Measurements from ENCODE around the gene CHD1. TPM values are rescaled to one million over a fixed set of nuclear protein-coding genes. Genes with fewer than 3 reads are reported as not detected.
A peak's percentile ranks its signal among the peaks of the same experiment; 100 is the strongest.

The CHD1 gene
- total RNA-seq, 1 donor from 2014 or later = 39.0 TPM

DNA sequence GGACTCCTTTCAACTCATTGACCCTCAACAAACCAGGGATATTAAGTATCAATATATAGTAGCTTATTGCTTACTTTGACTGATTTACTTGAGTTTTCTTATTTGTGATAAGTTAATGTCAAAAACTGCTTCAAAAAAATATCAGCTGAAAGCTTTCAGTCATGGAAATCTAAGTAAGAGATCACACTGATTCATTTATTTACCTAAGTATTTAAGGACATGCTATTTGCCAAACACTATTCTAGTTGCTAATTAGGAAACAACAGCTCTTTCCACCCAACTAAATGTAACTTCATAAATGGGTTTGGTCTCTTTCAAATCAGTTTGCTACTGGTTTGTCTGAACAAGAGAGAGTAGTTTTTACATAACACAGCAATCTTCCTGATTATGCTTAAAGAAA is 48.2 kb downstream of the CHD1 start:
- H3K27me3 ChIP-seq (ENCODE audit: insufficient read depth, low read length) = no peaks in the 10 kb centered on the region
- H2AFZ ChIP-seq (ENCODE audit: low read depth, low read length) = no peak overlapping the region
- no peak overlapping the region for H3K9ac ChIP-seq (ENCODE audit: low read length)
- FAIRE-seq (no peak), DNase-seq (ENCODE audit: low read depth) (peak; percentile 2)
- H4K20me1 ChIP-seq (ENCODE audit: insufficient read depth, low read length) = peaks cover 9% of the 10 kb centered on the region
- H3K4me3 ChIP-seq (ENCODE audit: insufficient read depth, low read depth, low read length) = no peak overlapping the region
- peak overlapping the region; percentile 41 for H3K27ac Mint-ChIP-seq (ENCODE audit: unreplicated experiment)
- H3K4me3 Mint-ChIP-seq (ENCODE audit: unreplicated experiment) = no peak overlapping the region
- H3K4me1 Mint-ChIP-seq (ENCODE audit: low read depth, unreplicated experiment) = peaks cover 7% of the 10 kb centered on the region
- peak overlapping the region; percentile 25 for H3K4me2 ChIP-seq (ENCODE audit: low read length)
- peaks cover 8% of the 10 kb centered on the region for H3K36me3 Mint-ChIP-seq (ENCODE audit: low read depth, unreplicated experiment)
- H3K36me3 ChIP-seq (ENCODE audit: insufficient read depth, low read length) = peaks cover 28% of the 10 kb centered on the region
- peaks cover 7% of the 10 kb centered on the region for H3K4me1 ChIP-seq (ENCODE audit: insufficient read depth, low read length)
- H3K27ac ChIP-seq (ENCODE audit: low read depth, low read length) = peak overlapping the region; percentile 42
- no peaks in the 10 kb centered on the region for H3K9me3 Mint-ChIP-seq (ENCODE audit: unreplicated experiment)
- no peaks in the 10 kb centered on the region for H3K9me3 ChIP-seq (ENCODE audit: insufficient read depth, low read depth, low read length)
- no peaks in the 10 kb centered on the region for H3K27me3 Mint-ChIP-seq (ENCODE audit: low read depth, unreplicated experiment)
- peaks cover 15% of the 10 kb centered on the region for H3K79me2 ChIP-seq (ENCODE audit: insufficient read depth, low read length)
- TF ChIP-seq, protein P1, sequence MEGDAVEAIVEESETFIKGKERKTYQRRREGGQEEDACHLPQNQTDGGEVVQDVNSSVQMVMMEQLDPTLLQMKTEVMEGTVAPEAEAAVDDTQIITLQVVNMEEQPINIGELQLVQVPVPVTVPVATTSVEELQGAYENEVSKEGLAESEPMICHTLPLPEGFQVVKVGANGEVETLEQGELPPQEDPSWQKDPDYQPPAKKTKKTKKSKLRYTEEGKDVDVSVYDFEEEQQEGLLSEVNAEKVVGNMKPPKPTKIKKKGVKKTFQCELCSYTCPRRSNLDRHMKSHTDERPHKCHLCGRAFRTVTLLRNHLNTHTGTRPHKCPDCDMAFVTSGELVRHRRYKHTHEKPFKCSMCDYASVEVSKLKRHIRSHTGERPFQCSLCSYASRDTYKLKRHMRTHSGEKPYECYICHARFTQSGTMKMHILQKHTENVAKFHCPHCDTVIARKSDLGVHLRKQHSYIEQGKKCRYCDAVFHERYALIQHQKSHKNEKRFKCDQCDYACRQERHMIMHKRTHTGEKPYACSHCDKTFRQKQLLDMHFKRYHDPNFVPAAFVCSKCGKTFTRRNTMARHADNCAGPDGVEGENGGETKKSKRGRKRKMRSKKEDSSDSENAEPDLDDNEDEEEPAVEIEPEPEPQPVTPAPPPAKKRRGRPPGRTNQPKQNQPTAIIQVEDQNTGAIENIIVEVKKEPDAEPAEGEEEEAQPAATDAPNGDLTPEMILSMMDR (IDR thresholded peaks at IDR 0.05; ENCODE audit: insufficient read depth, low read depth, low read length) = no peak
- no peak for TF ChIP-seq EZH2 (IDR thresholded peaks at IDR 0.05; ENCODE audit: insufficient read depth, low read length)

DNA sequence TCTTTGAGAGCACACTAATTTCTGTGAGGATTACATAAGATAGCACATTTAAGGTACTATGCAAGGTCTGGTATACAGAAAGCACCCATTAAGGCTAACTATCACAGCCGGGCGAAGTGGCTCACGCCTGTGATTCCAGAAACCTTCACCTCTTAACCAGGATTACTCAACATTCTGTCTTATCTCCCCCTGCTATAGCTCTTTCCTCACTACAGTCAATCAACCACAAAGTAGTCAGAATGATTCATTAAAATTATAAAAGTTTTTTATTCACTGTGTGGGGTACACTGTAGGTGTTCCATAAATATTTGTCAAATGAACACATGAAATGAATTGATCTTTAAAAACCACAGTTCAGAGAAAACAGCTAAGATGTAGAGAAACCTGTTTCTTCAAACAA is 48.7 kb downstream of the CHD1 start:
- TF ChIP-seq EZH2 (IDR thresholded peaks at IDR 0.05; ENCODE audit: insufficient read depth, low read length) = no peak
- TF ChIP-seq, protein P1 (IDR thresholded peaks at IDR 0.05; ENCODE audit: insufficient read depth, low read depth, low read length) = no peak
- no peak overlapping the region for H3K4me3 Mint-ChIP-seq (ENCODE audit: unreplicated experiment)
- H3K36me3 ChIP-seq (ENCODE audit: insufficient read depth, low read length) = peaks cover 27% of the 10 kb centered on the region
- H3K27me3 Mint-ChIP-seq (ENCODE audit: low read depth, unreplicated experiment) = no peaks in the 10 kb centered on the region
- no peaks in the 10 kb centered on the region for H3K9me3 Mint-ChIP-seq (ENCODE audit: unreplicated experiment)
- H3K27ac Mint-ChIP-seq (ENCODE audit: unreplicated experiment) = no peak overlapping the region
- no peaks in the 10 kb centered on the region for H3K27me3 ChIP-seq (ENCODE audit: insufficient read depth, low read length)
- no peaks in the 10 kb centered on the region for H3K9me3 ChIP-seq (ENCODE audit: insufficient read depth, low read depth, low read length)
- peak overlapping the region; percentile 25 for H3K4me2 ChIP-seq (ENCODE audit: low read length)
- peaks cover 15% of the 10 kb centered on the region for H3K79me2 ChIP-seq (ENCODE audit: insufficient read depth, low read length)
- peaks cover 7% of the 10 kb centered on the region for H3K4me1 ChIP-seq (ENCODE audit: insufficient read depth, low read length)
- H3K36me3 Mint-ChIP-seq (ENCODE audit: low read depth, unreplicated experiment) = peaks cover 8% of the 10 kb centered on the region
- peaks cover 9% of the 10 kb centered on the region for H4K20me1 ChIP-seq (ENCODE audit: insufficient read depth, low read length)
- peaks cover 7% of the 10 kb centered on the region for H3K4me1 Mint-ChIP-seq (ENCODE audit: low read depth, unreplicated experiment)
- no peak overlapping the region for H2AFZ ChIP-seq (ENCODE audit: low read depth, low read length)
- H3K4me3 ChIP-seq (ENCODE audit: insufficient read depth, low read depth, low read length) = no peak overlapping the region
- H3K27ac ChIP-seq (ENCODE audit: low read depth, low read length) = peak overlapping the region; percentile 42
- DNase-seq (ENCODE audit: low read depth) (peak; percentile 64), FAIRE-seq (no peak)
- no peak overlapping the region for H3K9ac ChIP-seq (ENCODE audit: low read length)

DNA sequence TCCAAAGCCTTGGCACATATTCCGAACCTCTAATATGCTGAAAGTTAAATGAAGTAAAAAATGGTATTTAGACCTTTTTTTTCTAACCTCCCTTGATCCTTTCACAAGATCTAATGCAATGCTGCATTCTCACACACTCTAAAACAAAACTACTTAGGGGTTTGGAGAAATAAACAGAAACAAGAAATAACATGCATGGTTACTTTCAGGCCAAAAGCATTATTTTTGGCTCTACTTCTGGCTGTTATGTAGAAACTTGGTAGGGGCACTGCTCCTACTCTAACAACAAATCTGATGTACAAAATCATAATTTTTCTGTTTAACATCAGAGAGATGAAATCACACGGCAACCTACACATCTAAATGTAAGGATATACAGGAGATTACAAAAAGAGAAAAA is 51.2 kb downstream of the CHD1 start:
- Histone ChIP-seq H3K79me2 (ENCODE audit: insufficient read depth, low read length) (peaks cover 15% of the 10 kb centered on the region), H3K27ac (ENCODE audit: low read depth, low read length) (no peak overlapping the region), H2AFZ (ENCODE audit: low read depth, low read length) (no peak overlapping the region), H4K20me1 (ENCODE audit: insufficient read depth, low read length) (peaks cover 9% of the 10 kb centered on the region), H3K4me3 (ENCODE audit: insufficient read depth, low read depth, low read length) (no peak overlapping the region), H3K27me3 (ENCODE audit: insufficient read depth, low read length) (no peaks in the 10 kb centered on the region), H3K4me1 (ENCODE audit: insufficient read depth, low read length) (peaks cover 7% of the 10 kb centered on the region), H3K9ac (ENCODE audit: low read length) (no peak overlapping the region), H3K4me2 (ENCODE audit: low read length) (no peak overlapping the region), H3K9me3 (ENCODE audit: insufficient read depth, low read depth, low read length) (no peaks in the 10 kb centered on the region), H3K36me3 (ENCODE audit: insufficient read depth, low read length) (peaks cover 31% of the 10 kb centered on the region)
- Mint-ChIP-seq H3K4me1 (ENCODE audit: low read depth, unreplicated experiment) (peaks cover 10% of the 10 kb centered on the region), H3K4me3 (ENCODE audit: unreplicated experiment) (no peak overlapping the region), H3K27ac (ENCODE audit: unreplicated experiment) (no peak overlapping the region), H3K9me3 (ENCODE audit: unreplicated experiment) (no peaks in the 10 kb centered on the region), H3K36me3 (ENCODE audit: low read depth, unreplicated experiment) (peaks cover 8% of the 10 kb centered on the region), H3K27me3 (ENCODE audit: low read depth, unreplicated experiment) (no peaks in the 10 kb centered on the region)
- DNase-seq (ENCODE audit: low read depth) (no peak), FAIRE-seq (no peak)
- TF ChIP-seq, protein P1 (IDR thresholded peaks at IDR 0.05; ENCODE audit: insufficient read depth, low read depth, low read length) = no peak
- no peak for TF ChIP-seq EZH2 (IDR thresholded peaks at IDR 0.05; ENCODE audit: insufficient read depth, low read length)
